C1 segment of cervical spinal cord (tissue), 14 donors: ENCODE results near the gene DRAM2.

Experiments used
- DNase-seq, 14 donors: peaks; one replicate each; lab custom pipeline; 2025; lab: John Stamatoyannopoulos, UW

The DRAM2 gene

GRCh38 chr1:111139956-111140679 is at the start of gene DRAM2, which contains the start of gene CEPT1:
Gene DRAM2, minus strand, starts transcription at chr1:111140093. Its CDS starts 8,539 bp downstream, at chr1:111131554.
Gene CEPT1, plus strand, starts transcription at chr1:111140223. Its CDS starts 7,492 bp downstream, at chr1:111147715.
- peak; percentile 33 to 91 (median 86) for DNase-seq

DNA sequence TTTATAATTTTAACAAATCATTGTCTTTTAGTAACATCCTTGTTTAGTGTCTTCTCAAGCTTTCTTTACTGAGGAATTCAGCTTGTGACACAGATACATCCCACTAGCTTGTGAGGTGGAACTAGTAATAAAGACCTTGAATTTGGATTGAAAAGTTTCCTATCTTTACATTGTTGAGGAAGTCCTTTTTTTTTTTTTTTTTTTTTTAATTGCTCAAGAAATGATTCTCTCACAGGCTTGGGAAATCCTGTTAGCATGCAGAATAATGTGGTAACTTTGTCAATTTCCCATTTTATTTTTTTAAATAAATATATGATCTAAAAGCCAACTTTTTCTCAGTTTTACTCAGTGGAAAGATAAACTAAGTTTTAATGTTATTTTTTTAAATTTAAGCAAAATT is 44.8 kb upstream of the DRAM2 start:
- DNase-seq, result no peak

GRCh38 chr1:111183308-111184069 is 43.6 kb upstream of the DRAM2 start:
- DNase-seq, result no peak

DNA sequence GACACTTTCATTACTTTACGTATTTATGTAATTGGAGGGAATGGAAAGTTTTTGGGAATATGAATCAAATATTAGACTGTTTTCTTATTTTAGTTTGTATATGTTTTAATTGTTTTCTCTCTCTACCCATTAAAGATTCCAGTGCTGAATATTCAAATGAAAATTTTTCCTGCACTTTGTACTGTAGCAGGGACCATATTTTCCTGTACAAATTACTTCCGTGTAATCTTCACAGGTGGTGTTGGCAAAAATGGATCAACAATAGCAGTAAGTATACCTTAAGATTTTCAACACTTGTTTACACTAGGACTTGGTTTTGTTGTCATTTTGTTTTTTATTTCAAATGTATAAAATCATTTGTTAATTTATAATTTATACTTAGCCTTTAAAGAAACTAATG is 42.2 kb upstream of the DRAM2 start:
- no peak for DNase-seq

GRCh38 chr1:111179968-111180533 is 40.2 kb upstream of the DRAM2 start:
- DNase-seq, result no peak

DNA sequence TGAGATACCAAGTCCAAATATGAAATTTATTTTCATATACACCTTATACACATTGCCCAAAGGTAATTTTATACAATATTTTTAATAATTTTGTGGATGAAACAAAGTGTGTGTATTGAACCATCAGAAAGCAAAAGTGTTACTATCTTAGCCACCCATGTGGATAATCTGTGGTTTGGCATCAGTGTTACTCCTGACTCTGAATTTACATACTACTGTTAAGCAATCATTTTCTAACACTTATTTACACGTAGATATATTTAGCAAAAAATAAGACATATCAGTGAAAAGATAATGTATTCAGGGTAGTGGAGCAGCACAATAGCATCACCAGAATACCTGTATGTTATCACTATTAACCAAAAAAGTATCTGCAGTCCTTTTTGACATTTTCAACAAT is 36.8 kb upstream of the DRAM2 start:
- DNase-seq, result no peak

DNA sequence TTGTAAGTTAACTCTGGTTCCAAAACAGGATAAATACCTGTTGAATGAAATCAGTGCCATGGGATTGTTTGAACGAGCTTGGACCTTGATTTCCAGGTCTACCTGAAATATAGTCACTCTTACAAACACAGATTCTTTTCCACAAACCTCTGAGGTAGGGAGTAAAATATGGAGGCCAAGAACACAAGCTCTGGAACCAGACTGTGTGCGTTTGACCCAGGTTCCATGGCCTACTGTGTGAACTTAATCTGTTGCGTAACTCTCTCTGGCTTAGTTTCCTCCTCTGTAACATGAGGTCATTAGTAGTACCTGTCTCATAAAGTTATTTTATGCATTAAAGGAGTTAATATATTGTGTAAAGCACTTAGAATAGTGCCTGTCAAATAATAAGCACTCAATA is 35.5 kb upstream of the DRAM2 start:
- DNase-seq, result no peak

DNA sequence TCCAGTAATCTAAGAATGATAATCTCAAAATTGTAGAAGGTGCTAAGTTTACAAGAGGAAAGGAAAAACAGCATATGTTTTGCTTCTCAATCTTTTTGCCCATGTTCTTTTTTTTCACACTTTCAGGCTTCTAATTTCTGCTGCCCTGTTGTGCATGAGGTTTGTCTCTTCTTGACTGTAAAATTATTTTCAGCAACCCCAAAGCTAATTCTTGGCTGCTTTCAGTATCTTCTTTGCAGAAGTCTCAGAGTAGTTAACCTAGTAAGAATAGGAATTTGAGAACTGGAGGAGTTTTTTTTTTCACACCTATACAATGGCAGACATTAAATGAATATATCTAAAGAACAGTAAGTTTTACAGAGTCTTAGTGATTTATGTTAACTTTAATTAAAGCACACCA is 34.2 kb upstream of the DRAM2 start:
- DNase-seq, result no peak

GRCh38 chr1:111172463-111172862 is 32.6 kb upstream of the DRAM2 start:
- no peak for DNase-seq

DNA sequence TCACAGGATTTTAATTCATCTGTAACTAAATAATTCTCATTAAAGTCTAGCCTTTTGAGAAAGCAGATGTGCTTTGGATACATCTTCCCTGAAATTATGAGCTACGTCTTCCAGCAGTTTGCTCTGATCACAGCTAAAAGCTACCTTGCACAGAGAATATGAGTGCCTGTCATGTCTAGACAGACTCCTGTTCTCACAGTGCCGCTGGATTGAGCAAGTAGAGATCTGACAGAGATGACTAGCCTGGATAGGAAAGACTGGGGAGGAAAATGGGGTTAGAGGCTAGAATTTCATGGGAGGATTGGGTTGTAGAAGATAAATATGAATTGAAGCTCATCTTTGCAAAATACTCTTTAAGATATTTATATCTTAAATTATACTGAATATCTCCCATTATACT is 24.3 kb upstream of the DRAM2 start:
- DNase-seq, result peak in 1 of 14 donors; percentile 3

GRCh38 chr1:111163363-111163762 is 23.5 kb upstream of the DRAM2 start:
- DNase-seq, result peak in 1 of 14 donors; percentile 56

DNA sequence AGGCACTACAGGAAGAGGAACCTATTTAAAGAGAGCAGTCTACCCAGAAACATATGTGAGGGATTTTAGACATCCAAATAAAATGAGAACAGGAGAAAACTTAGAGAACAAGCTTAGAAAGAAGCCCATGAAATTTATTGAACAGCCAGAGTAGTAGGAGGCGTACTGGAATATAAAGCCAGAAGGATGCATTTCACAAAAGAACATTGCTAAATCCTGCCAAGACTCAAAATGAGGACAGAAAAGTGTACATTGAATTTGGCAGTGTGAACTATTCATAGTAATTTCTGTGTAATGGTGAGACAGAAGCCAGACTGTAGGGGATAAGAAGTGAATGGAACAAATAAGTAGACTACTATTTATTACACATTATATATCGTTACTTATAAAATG is 22.6 kb upstream of the DRAM2 start:
- DNase-seq, result no peak

DNA sequence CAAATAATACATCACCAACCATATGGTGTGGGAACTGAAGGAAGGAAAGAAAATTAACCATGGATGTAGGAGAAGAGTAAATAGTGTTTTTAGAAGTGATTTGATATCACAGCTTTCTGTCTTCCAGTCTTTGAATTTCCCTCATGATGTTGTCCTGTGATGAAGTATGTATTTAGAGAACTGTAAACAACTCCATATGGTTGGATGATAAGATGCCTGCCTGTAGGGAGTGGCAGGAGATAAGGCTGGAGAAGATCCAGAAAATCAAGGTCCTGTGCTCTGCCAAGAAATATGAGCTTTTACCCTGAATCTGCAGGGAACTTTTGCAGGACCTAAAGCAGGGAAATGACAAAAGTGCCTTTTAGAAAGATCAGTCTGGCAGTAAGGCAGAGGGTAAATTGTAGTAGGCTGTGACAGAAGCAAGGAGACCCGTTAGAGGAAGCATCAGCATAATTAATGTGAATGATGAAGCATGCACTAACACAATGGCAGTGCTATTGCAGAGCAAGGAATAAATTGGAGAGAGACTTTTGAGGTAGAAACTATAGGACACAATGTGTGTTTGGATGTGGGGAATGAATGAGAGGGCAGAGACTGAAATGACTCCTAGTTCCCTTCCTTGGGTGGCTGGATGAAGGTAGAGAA is 22.1 kb upstream of the DRAM2 start:
- peak in 1 of 14 donors; percentile 86 for DNase-seq

DNA sequence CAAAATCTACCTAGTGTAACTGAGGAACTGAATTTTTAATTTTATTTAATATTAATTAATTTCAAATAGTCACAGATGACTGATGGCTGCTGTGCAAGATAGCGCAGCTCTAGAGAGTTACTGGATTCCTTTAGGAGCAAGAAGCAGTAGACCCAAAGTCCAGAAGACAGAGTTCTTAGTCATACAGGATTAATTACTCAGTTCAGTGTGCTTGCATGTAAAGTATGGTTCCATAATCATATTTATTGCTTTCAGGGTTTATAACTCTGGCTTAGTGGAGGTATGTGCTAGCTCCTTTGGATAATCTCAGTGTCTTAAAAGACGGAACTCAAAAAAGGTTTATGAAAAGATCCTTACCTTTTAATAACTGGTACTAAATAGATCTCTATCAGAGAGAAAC is 17.5 kb upstream of the DRAM2 start:
- no peak for DNase-seq

DNA sequence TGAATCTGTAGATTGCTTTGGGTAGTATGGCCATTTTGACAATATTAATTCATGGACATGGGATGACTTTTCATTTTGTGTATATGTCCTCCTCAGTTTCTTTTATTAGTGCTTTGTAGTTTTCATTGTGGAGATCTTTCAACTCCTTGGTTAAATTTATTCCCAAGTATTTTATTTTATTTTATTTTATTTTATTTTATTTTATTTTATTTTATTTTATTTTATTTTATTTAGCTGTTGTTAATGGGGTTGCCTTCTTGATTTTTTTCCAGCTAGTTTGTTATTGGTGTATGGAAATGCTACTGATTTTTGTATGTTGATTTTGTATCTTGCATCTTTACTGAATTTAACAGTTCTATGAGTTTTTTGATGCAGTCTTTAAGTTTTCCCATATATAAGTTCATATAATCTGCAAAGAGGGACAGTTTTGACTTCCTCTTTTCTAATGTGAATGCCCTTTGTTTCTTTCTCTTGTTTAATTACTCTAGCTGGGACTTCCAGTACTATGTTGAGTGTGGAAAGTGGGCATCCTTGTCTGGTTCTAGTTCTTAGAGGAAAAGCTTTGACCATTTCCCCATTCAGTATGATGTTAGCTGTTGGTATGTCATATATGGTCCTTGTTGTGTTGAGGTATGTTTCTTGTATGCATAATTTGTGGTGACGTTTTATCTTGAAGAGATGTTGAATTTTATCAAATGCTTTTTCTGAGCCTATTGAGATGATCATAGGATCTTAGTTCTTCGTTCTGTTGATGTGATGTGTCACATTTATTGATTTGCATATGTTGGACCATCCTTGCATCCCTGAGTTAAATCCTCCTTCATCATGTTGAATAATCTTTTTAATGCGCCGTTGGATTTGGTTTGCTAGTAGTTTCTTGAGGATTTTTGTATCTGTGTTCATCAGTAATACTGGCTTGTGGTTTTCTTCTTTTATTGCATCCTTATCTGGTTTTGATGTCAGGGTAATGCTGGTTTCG is 14.4 kb upstream of the DRAM2 start:
- no peak for DNase-seq

GRCh38 chr1:111151838-111152237 is 11.9 kb upstream of the DRAM2 start:
- DNase-seq, result no peak

DNA sequence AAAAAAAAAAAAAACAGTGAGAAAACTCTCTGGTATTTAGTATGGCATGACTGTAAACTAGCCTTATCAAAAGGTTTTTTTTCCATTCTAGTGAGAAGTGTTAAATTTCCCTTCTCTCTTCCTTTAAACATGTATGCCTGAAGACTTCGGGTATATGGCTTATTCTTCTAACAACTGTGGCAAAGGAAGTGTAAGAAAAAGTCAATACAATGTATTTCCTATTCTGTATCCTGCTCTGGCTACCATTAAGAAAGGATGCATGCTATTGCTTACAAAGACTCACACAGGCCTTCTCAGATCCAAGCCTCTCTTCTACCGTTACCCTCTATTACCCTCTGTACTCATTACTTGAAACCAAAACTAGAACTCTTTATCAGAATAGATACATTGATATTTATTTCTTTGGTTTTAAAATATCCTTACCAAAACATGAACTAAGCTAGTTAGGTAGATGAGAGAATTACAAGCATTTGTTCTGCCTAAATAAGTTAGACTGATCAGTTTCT is 8.5 kb upstream of the DRAM2 start:
- no peak for DNase-seq

DNA sequence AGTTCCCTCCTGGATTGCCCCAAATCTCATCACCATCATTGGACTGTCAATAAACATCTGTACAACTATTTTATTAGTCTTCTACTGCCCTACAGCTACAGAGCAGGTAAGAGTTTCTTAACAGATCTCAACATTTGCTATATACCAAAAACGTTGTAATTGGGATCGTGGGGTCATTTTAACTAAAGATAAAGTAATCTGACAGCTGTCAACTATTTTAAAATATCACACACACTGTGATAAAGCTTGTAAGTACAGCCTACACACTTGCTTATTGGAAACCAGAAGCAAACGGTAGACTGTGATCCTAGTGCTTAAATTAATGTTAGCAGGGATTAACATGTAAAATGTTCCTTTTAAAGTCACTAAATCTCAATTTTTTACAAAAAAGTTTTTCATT is 8.1 kb upstream of the DRAM2 start:
- no peak for DNase-seq

- no peak for DNase-seq
Observed at GRCh38 chr1:111145963-111146768, 6.3 kb upstream of the DRAM2 start.

DNA sequence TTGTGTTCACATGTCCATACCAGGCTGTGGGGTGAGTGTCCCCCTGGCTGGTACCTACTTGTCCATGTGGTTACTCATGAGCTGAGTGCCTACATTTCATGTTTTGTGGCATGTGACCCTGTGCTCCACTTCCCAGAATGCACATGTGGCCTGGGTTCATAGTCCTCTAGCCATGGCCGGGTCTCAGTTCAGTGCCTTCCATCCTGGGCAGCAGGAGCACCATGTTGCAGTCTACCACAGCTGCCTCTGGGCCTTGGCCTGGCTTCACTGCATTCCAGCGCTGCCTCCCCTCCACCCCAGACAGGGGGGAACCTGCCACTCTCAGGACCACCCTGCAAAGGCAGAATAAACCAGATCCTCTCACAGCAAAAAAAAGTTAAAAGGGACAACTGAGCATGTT is 5.6 kb upstream of the DRAM2 start:
- no peak for DNase-seq
